ENCODE results near the gene PBX1.
"Not testable (repeated sequence)": the region's sequence is repeated elsewhere in the genome, so short reads cannot be mapped to it uniquely, and the experiment has no call there.

Gene PBX1

GRCh38 chr1:164599272-164599671 lies 40.3 kb downstream of the PBX1 start:
- TF ChIP-seq CTCF (IDR thresholded peaks at IDR 0.05; ENCODE audit: low read depth, low read length, missing control alignments), result no peak
- H3K4me3 ChIP-seq (ENCODE audit: low read depth, low read length), result no peak overlapping the region
- no peak for DNase-seq (ENCODE audit: low read depth)

- TF ChIP-seq CTCF (IDR thresholded peaks at IDR 0.05; ENCODE audit: low read depth, low read length, missing control alignments), result no peak
- DNase-seq (ENCODE audit: low read depth), result no peak
- H3K4me3 ChIP-seq (ENCODE audit: low read depth, low read length), result no peak overlapping the region
These were observed 42.6 kb downstream of the PBX1 start for GRCh38 chr1:164601399-164602100.

- no peak for DNase-seq (ENCODE audit: low read depth)
- TF ChIP-seq CTCF (IDR thresholded peaks at IDR 0.05; ENCODE audit: low read depth, low read length, missing control alignments), result no peak
- H3K4me3 ChIP-seq (ENCODE audit: low read depth, low read length), result no peak overlapping the region
These were observed 43.1 kb downstream of the PBX1 start for GRCh38 chr1:164602101-164602422.

- DNase-seq (ENCODE audit: low read depth), result no peak
- TF ChIP-seq CTCF (IDR thresholded peaks at IDR 0.05; ENCODE audit: low read depth, low read length, missing control alignments), result no peak
- no peak overlapping the region for H3K4me3 ChIP-seq (ENCODE audit: low read depth, low read length)
These were observed 43.6 kb downstream of the PBX1 start for GRCh38 chr1:164602480-164603093.

- not testable (repeated sequence) for DNase-seq (ENCODE audit: low read depth); H3K4me3 ChIP-seq (ENCODE audit: low read depth, low read length)
These were observed 44.8 kb downstream of the PBX1 start for GRCh38 chr1:164603805-164604204.

GRCh38 chr1:164604541-164604940 lies 45.6 kb downstream of the PBX1 start:
- no peak for TF ChIP-seq CTCF (IDR thresholded peaks at IDR 0.05; ENCODE audit: low read depth, low read length, missing control alignments)
- DNase-seq (ENCODE audit: low read depth), result no peak
- no peak overlapping the region for H3K4me3 ChIP-seq (ENCODE audit: low read depth, low read length)

GRCh38 chr1:164605254-164606091 lies 46.5 kb downstream of the PBX1 start:
- H3K4me3 ChIP-seq (ENCODE audit: low read depth, low read length), result no peak overlapping the region
- TF ChIP-seq CTCF (IDR thresholded peaks at IDR 0.05; ENCODE audit: low read depth, low read length, missing control alignments), result no peak
- no peak for DNase-seq (ENCODE audit: low read depth)
